Bronchial epithelial cell (primary cell): Measurements from ENCODE around the gene ADAMTS16. TPM values are rescaled to one million over a fixed set of nuclear protein-coding genes. Genes with fewer than 3 reads are reported as not detected.

Source experiments
- DNase-seq: peaks from one replicate; pipeline ENCODE4 v3.0.0-alpha.2; 2010; ENCODE audit warnings: low read depth
- FAIRE-seq: peaks from 2 replicates; lab custom pipeline; 2011; peaks lifted over from hg19 to GRCh38; lab: Jason Lieb, UNC
- H3K27me3 ChIP-seq: 2 replicates; pipeline ENCODE4 v1.5.1; 2011; ENCODE audit warnings: low read length; ENCODE audit not compliant: control insufficient read depth, insufficient read depth
- H3K36me3 ChIP-seq: 2 replicates; pipeline ENCODE4 v1.5.1; 2011; ENCODE audit warnings: low read length; ENCODE audit not compliant: control insufficient read depth, insufficient read depth
- H3K4me3 ChIP-seq: 2 replicates; pipeline ENCODE4 v1.5.1; 2011; ENCODE audit warnings: mild to moderate bottlenecking, low read depth, low read length, control low read depth
- CTCF ChIP-seq: IDR thresholded peaks from 2 replicates; pipeline ENCODE4 v1.5.1; 2011; ENCODE audit warnings: mild to moderate bottlenecking, moderate library complexity, low read length, control low read depth, inconsistent platforms; ENCODE audit not compliant: insufficient read depth, severe bottlenecking
- total RNA-seq: library from RNA; depleted of rRNA; stranded (reverse); fragments of >200 nt; gene quantifications from 2 replicates; pipeline ENCODE4 v1.2.1, GENCODE V29; 2014

The ADAMTS16 gene
- total RNA-seq, 1 donor from 2014 or later, result not detected

GRCh38 chr5:5203451-5203850 is 63.3 kb downstream of the ADAMTS16 start:
- Histone ChIP-seq H3K36me3 (no peaks in the 10 kb centered on the region), H3K27me3 (no peaks in the 10 kb centered on the region), H3K4me3 (no peak overlapping the region)
- no peak for TF ChIP-seq CTCF
- DNase-seq (no peak), FAIRE-seq (no peak)

GRCh38 chr5:5207828-5208227 is 67.7 kb downstream of the ADAMTS16 start:
- no peak overlapping the region for H3K4me3 ChIP-seq
- TF ChIP-seq CTCF, result no peak
- DNase-seq (no peak), FAIRE-seq (no peak)
- H3K36me3 ChIP-seq, result no peaks in the 10 kb centered on the region
- H3K27me3 ChIP-seq, result no peaks in the 10 kb centered on the region

- DNase-seq (no peak), FAIRE-seq (no peak)
- H3K36me3 ChIP-seq, result no peaks in the 10 kb centered on the region
- H3K4me3 ChIP-seq, result no peak overlapping the region
- TF ChIP-seq CTCF, result no peak
- H3K27me3 ChIP-seq, result no peaks in the 10 kb centered on the region
These were observed 69.0 kb downstream of the ADAMTS16 start for GRCh38 chr5:5209089-5209488.

GRCh38 chr5:5209510-5210286 is 69.6 kb downstream of the ADAMTS16 start:
- FAIRE-seq (no peak), DNase-seq (no peak)
- Histone ChIP-seq H3K4me3 (no peak overlapping the region), H3K36me3 (no peaks in the 10 kb centered on the region), H3K27me3 (no peaks in the 10 kb centered on the region)
- TF ChIP-seq CTCF, result no peak

GRCh38 chr5:5217371-5217770 is 77.2 kb downstream of the ADAMTS16 start:
- H3K4me3 ChIP-seq, result no peak overlapping the region
- DNase-seq (no peak), FAIRE-seq (no peak)

More at GRCh38 chr5:5217371-5217770, 77.2 kb downstream of the ADAMTS16 start:
- TF ChIP-seq CTCF, result no peak
- Histone ChIP-seq H3K36me3 (no peaks in the 10 kb centered on the region), H3K27me3 (no peaks in the 10 kb centered on the region)
